HCT116 (cell line): ENCODE results near the gene CDH13. TPM values are rescaled to one million over a fixed set of nuclear protein-coding genes. Genes with fewer than 3 reads are reported as not detected.

Experiments
- ATAC-seq: fragments of 200-7000 bp; cut with Tn5 transposase; 2 replicates; pipeline ENCODE4 v1.9.1; 2020; ENCODE audit warnings: mild to moderate bottlenecking, moderate library complexity
- BruUV-seq: library from RNA; stranded (reverse); fragments of 400-500 nt; replicated peaks from 2 replicates; lab custom pipeline; 2021; lab: Mats Ljungman, UMichigan
- CTCF ChIA-PET: fragments of 300-600 bp; sonication (Branson Sonifier 250); formaldehyde crosslinking; loops from one replicate; lab custom pipeline; 2021; ENCODE audit warnings: antibody characterized with exemption; lab: Charles Lee
- POLR2A ChIA-PET: fragments of 300-600, 350-600 bp; sonication (Branson Sonifier 250); formaldehyde crosslinking; loops from one replicate; lab custom pipeline; 2021; ENCODE audit warnings: antibody characterized with exemption; lab: Charles Lee
- RAD21 ChIA-PET, 2 experiments: fragments of 300-600 bp; sonication (Branson Sonifier 250); formaldehyde crosslinking; loops; one replicate each; lab custom pipeline; 2023; ENCODE audit warnings: low total read pairs in 2 of 2; ENCODE audit not compliant: uncharacterized antibody in 2 of 2, unreplicated experiment in 2 of 2, low non-redundant PET in 1 of 2; lab: Charles Lee
- DNase-seq: peaks from one replicate; pipeline ENCODE4 v3.0.0-alpha.2; 2010; ENCODE audit warnings: low read depth, low spot score
- H2AFZ ChIP-seq: fragments of 200-600 bp; shearing (Covaris generic), sonication (generic); 2 replicates; pipeline ENCODE4 v1.6.1; 2017; ENCODE audit warnings: low read depth, mixed run types, mixed read lengths, antibody characterized with exemption, low read length; ENCODE audit not compliant: poor library complexity, severe bottlenecking
- H3K27ac ChIP-seq: 2 replicates; pipeline ENCODE4 v1.5.1; 2012; ENCODE audit warnings: low read depth, low read length
- H3K27me3 ChIP-seq: fragments of 200-600 bp; sonication (generic); 2 replicates; pipeline ENCODE4 v1.6.1; 2016; ENCODE audit warnings: mixed run types, low read length, mixed read lengths; ENCODE audit not compliant: insufficient read depth
- H3K36me3 ChIP-seq, 2 experiments: fragments of 200-500 bp in 1 of 2; fragments of 200-600 bp in 1 of 2; sonication (Bioruptor generic) in 1 of 2; sonication (generic) in 1 of 2; 2 replicates each; pipeline versions ENCODE4 v1.5.1 to v1.6.1; 2014 to 2016; ENCODE audit warnings: low read length in 2 of 2, inconsistent platforms in 1 of 2, mixed read lengths in 1 of 2, mixed run types in 1 of 2; ENCODE audit not compliant: insufficient read depth in 2 of 2, control insufficient read depth in 1 of 2
- H3K4me1 ChIP-seq, 2 experiments: fragments of 200-600 bp in 1 of 2; sonication (generic) in 1 of 2; 2 replicates each; pipeline versions ENCODE4 v1.5.1 to v1.6.1; 2012 to 2017; ENCODE audit warnings: low read length in 2 of 2, inconsistent platforms in 1 of 2, mild to moderate bottlenecking in 1 of 2, mixed read lengths in 1 of 2, mixed run types in 1 of 2, moderate library complexity in 1 of 2; ENCODE audit not compliant: insufficient read depth in 2 of 2, control insufficient read depth in 1 of 2
- H3K4me2 ChIP-seq: fragments of 200-600 bp; sonication (generic); 2 replicates; pipeline ENCODE4 v1.6.1; 2017; ENCODE audit warnings: mixed run types, low read length, mixed read lengths
- H3K4me3 ChIP-seq, 2 experiments: fragments of 200-600 bp in 1 of 2; sonication (generic) in 1 of 2; replicated peaks in 1 of 2; 2 replicates each; pipeline ENCODE4 v1.5.1; 2011 to 2016; ENCODE audit warnings: low read length in 2 of 2, control low read depth in 1 of 2, low read depth in 1 of 2, mild to moderate bottlenecking in 1 of 2, mixed read lengths in 1 of 2, mixed run types in 1 of 2
- H3K79me2 ChIP-seq: fragments of 200-600 bp; sonication (generic); 2 replicates; pipeline ENCODE4 v1.6.1; 2017; ENCODE audit warnings: mild to moderate bottlenecking, mixed run types, low read length, moderate library complexity, mixed read lengths; ENCODE audit not compliant: insufficient read depth
- H3K9ac ChIP-seq: fragments of 200-600 bp; sonication (generic); 2 replicates; pipeline ENCODE4 v1.6.1; 2016; ENCODE audit warnings: low read length, mixed read lengths
- H3K9me2 ChIP-seq: fragments of 200-600 bp; sonication (generic), shearing (Covaris generic); 2 replicates; pipeline ENCODE4 v1.6.1; 2017; ENCODE audit warnings: mixed run types, mild to moderate bottlenecking, moderate library complexity; ENCODE audit not compliant: insufficient read depth
- H3K9me3 ChIP-seq, 2 experiments: fragments of 200-500 bp in 1 of 2; fragments of 200-600 bp in 1 of 2; sonication (Bioruptor generic) in 1 of 2; sonication (generic) in 1 of 2; 2 replicates each; pipeline ENCODE4 v1.6.1; 2014 to 2017; ENCODE audit warnings: low read length in 2 of 2, mixed read lengths in 2 of 2, inconsistent platforms in 1 of 2, low read depth in 1 of 2, mild to moderate bottlenecking in 1 of 2, mixed run types in 1 of 2, moderate library complexity in 1 of 2; ENCODE audit not compliant: control insufficient read depth in 1 of 2, insufficient read depth in 1 of 2
- H4K20me1 ChIP-seq: fragments of 200-600 bp; sonication (generic), shearing (Covaris generic); 2 replicates; pipeline ENCODE4 v1.6.1; 2017; ENCODE audit warnings: mixed run types, mild to moderate bottlenecking, moderate library complexity; ENCODE audit not compliant: insufficient read depth
- CBX3 ChIP-seq: IDR thresholded peaks from 2 replicates; pipeline ENCODE4 v1.6.1; 2012; ENCODE audit warnings: low read depth
- EGR1 ChIP-seq: IDR thresholded peaks from 2 replicates; pipeline ENCODE4 v1.6.1; 2012; ENCODE audit warnings: low read depth
- ELF1 ChIP-seq: IDR thresholded peaks from 2 replicates; pipeline ENCODE4 v1.6.1; 2012; ENCODE audit warnings: low read depth, borderline replicate concordance
- EZH2 ChIP-seq: fragments of 200-600 bp; sonication (generic); IDR thresholded peaks from 2 replicates; pipeline ENCODE4 v1.6.1; 2017; ENCODE audit warnings: antibody characterized with exemption, mixed run types
- EZH2phosphoT487 ChIP-seq: fragments of 200-600 bp; IDR thresholded peaks from 2 replicates; pipeline ENCODE4 v1.6.1; 2018; ENCODE audit warnings: antibody characterized with exemption, borderline replicate concordance
- FOSL1 ChIP-seq: IDR thresholded peaks from 2 replicates; pipeline ENCODE4 v1.6.1; 2012; ENCODE audit warnings: low read depth
- JUND ChIP-seq: IDR thresholded peaks from 2 replicates; pipeline ENCODE4 v1.6.1; 2012
- POLR2AphosphoS5 ChIP-seq: IDR thresholded peaks from 2 replicates; pipeline ENCODE4 v1.6.1; 2011; ENCODE audit warnings: mild to moderate bottlenecking, low read depth, low read length, moderate library complexity
- SP1 ChIP-seq: IDR thresholded peaks from 2 replicates; pipeline ENCODE4 v1.6.1; 2012; ENCODE audit warnings: low read depth
- SRF ChIP-seq: IDR thresholded peaks from 2 replicates; pipeline ENCODE4 v1.6.1; 2012; ENCODE audit warnings: low read depth
- TCF7L2 ChIP-seq: IDR thresholded peaks from 2 replicates; pipeline ENCODE4 v1.7.0; 2011; ENCODE audit warnings: borderline replicate concordance, inconsistent platforms; ENCODE audit not compliant: insufficient read depth, insufficient read length; ENCODE audit errors: extremely low read depth
- YY1 ChIP-seq: IDR thresholded peaks from 2 replicates; pipeline ENCODE4 v1.6.1; 2011; ENCODE audit warnings: low read length, low read depth, moderate library complexity, mild to moderate bottlenecking; ENCODE audit not compliant: insufficient replicate concordance; ENCODE audit errors: extremely low read depth
- ZFX ChIP-seq: fragments of 450-650 bp; IDR thresholded peaks from 2 replicates; pipeline ENCODE4 v1.6.1; 2017
- ZNF274 ChIP-seq: fragments of 200-500 bp; sonication (Bioruptor generic); IDR thresholded peaks from 2 replicates; pipeline ENCODE4 v1.6.1; 2014; ENCODE audit warnings: mild to moderate bottlenecking, low read depth, low read length, inconsistent platforms
- intact Hi-C: fragments of 100-400 bp; cut with micrococcal nuclease; formaldehyde crosslinking; loops from 2 replicates; pipeline ENCODE4 v1.10.0; 2022
- total RNA-seq: library from RNA; stranded (reverse); gene quantifications from one replicate; pipeline ENCODE4 v1.2.1, GENCODE V29; 2021; ENCODE audit not compliant: unreplicated experiment
- TF ChIP-seq, protein P1 (sequence below): IDR thresholded peaks from 2 replicates; pipeline ENCODE4 v1.6.1; 2012
- TF ChIP-seq, protein P2 (sequence below): IDR thresholded peaks from 2 replicates; pipeline ENCODE4 v1.6.1; 2011; ENCODE audit warnings: mild to moderate bottlenecking, low read length, moderate library complexity; ENCODE audit not compliant: insufficient replicate concordance; ENCODE audit errors: extremely low read depth
- TF ChIP-seq, protein P3 (sequence below): IDR thresholded peaks from 2 replicates; pipeline ENCODE4 v1.6.1; 2012

CDH13 gene
- total RNA-seq, 1 experiment from 2014 or later: not detected

DNA sequence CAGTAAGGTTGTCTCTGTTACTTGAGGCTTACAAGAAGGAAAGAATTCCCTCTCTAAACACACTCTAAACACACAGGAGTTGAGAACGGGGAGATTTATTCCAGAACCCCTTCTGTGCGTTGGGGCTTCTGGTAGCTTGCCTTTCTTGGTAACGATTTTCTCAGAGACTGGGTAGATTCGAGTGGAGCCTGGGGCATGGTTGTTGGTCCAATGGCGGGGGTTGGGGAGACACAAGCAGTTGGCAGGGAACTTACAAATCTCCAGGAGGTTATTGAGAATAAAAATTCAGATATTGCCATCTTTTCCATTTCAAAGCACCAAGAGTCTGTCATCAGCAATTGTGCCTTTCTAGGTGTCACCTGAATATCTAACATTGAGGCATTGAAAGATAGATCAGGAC, 251.7 kb downstream of the CDH13 start:
- Histone ChIP-seq H3K79me2 (no peaks in the 10 kb centered on the region), H4K20me1 (no peaks in the 10 kb centered on the region), H3K27ac (no peak overlapping the region), H3K27me3 (no peaks in the 10 kb centered on the region), H3K4me2 (no peak overlapping the region), H3K4me3 (no peak overlapping the region), H2AFZ (no peak overlapping the region), H3K9me2 (no peaks in the 10 kb centered on the region), H3K9ac (no peak overlapping the region), H3K4me1 (no peaks in the 10 kb centered on the region), H3K36me3 (no peaks in the 10 kb centered on the region), H3K9me3 (peaks cover 19 to 37% of the 10 kb centered on the region in 2 experiments; a peak in 2 of 4 replicates)
- BruUV-seq: no TSS peak
- CTCF ChIA-PET: no interaction called here
- DNase-seq (no peak), ATAC-seq (no peak)
- RAD21 ChIA-PET: no interaction called here
- intact Hi-C loops: no loop called here
- POLR2A ChIA-PET: no interaction called here
- TF ChIP-seq, protein P1, sequence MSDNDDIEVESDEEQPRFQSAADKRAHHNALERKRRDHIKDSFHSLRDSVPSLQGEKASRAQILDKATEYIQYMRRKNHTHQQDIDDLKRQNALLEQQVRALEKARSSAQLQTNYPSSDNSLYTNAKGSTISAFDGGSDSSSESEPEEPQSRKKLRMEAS: no peak
- TF ChIP-seq, protein P2, sequence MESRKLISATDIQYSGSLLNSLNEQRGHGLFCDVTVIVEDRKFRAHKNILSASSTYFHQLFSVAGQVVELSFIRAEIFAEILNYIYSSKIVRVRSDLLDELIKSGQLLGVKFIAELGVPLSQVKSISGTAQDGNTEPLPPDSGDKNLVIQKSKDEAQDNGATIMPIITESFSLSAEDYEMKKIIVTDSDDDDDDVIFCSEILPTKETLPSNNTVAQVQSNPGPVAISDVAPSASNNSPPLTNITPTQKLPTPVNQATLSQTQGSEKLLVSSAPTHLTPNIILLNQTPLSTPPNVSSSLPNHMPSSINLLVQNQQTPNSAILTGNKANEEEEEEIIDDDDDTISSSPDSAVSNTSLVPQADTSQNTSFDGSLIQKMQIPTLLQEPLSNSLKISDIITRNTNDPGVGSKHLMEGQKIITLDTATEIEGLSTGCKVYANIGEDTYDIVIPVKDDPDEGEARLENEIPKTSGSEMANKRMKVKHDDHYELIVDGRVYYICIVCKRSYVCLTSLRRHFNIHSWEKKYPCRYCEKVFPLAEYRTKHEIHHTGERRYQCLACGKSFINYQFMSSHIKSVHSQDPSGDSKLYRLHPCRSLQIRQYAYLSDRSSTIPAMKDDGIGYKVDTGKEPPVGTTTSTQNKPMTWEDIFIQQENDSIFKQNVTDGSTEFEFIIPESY: no peak
- TF ChIP-seq EZH2 (no peak), POLR2AphosphoS5 (no peak), TCF7L2 (no peak), CBX3 (no peak), EZH2phosphoT487 (no peak), SP1 (no peak), FOSL1 (no peak), SRF (no peak), ZNF274 (no peak), ZFX (no peak), ELF1 (no peak), JUND (no peak), EGR1 (no peak), YY1 (no peak)
- TF ChIP-seq, protein P3, sequence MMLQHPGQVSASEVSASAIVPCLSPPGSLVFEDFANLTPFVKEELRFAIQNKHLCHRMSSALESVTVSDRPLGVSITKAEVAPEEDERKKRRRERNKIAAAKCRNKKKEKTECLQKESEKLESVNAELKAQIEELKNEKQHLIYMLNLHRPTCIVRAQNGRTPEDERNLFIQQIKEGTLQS: no peak
